GM21737 (cell line): Measurements from ENCODE around the gene DUS4L.
"Not testable (repeated sequence)": the region's sequence is repeated elsewhere in the genome, so short reads cannot be mapped to it uniquely, and the experiment has no call there.

Experiments
- ATAC-seq: cut with Tn5 transposase; IDR thresholded peaks from one replicate; pipeline ENCODE4 v1.9.1; 2021; ENCODE audit warnings: mild to moderate bottlenecking, moderate library complexity; ENCODE audit not compliant: unreplicated experiment

The DUS4L gene, protein sequence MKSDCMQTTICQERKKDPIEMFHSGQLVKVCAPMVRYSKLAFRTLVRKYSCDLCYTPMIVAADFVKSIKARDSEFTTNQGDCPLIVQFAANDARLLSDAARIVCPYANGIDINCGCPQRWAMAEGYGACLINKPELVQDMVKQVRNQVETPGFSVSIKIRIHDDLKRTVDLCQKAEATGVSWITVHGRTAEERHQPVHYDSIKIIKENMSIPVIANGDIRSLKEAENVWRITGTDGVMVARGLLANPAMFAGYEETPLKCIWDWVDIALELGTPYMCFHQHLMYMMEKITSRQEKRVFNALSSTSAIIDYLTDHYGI

DNA sequence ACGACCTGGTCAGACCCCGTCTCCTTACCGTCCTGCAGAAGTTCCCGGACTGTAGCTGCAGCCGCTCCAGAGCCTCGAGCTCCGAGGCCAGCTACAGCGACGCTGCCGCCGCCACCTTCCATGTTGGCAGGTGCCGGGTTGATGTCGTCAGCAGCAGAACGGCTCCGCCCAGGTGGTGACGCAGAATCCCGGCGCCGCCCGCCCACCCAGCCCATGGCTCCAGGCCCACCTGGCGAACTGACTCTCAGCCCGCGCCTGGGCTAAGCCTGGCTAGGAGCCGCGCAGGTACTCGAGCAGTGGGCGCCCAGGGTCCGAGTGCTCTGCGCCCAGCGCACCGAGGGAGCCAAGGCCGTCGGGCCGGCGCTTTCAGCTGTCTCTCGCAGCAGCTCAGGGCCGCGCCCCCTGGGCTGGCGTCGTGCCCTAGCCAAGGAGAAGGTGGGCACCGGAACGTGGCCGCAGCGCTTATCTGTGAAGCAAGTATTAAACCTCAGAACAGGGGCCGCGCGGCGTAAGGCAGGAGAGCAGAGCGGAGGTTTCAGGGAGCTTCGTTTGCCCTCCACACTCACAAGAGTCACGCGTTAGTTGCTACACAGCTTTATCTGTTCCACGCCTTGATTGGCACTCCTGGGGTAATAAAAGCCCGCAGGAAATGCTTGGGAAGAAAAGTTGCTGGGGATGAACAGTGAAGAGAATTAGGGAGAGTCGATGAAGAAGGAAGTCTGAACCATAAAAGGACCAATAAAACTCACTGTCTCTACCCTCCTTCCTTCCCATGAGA is at the start of gene DUS4L, which contains the start of gene COG5:
TSS of gene DUS4L (plus strand) at position 197 of the 778 bp plus-strand sequence. CDS start 3,100 bp downstream, outside the sequence.
TSS of gene COG5 (minus strand) at position 146 of the 778 bp plus-strand sequence. CDS start at position 122, 24 bp downstream.
- ATAC-seq = peak; percentile 93

- ATAC-seq = no peak
Measured at GRCh38 chr7:107526672-107527071, 37.1 kb upstream of the DUS4L start.

GRCh38 chr7:107527196-107527595 is 36.6 kb upstream of the DUS4L start:
- no peak for ATAC-seq

GRCh38 chr7:107528461-107528860 is 35.3 kb upstream of the DUS4L start:
- ATAC-seq = no peak

DNA sequence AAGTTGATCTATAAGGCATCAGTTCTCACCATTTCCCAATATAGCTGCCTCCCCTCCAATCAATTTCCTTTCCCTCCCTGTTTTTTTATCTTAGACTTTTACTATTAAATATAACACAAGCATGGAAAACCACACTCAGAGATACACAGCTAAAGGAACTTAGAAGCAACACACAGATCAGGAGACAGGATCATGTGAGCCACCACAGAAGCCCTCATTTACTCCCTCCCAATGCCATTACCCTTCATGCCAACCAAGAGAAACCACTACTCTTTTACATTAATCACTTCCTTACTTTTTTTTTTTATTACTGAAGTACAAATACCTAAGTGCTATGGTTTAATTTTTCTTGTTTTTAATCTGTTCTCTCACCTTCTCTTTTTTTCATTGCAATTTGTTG is 33.0 kb upstream of the DUS4L start:
- ATAC-seq = no peak

DNA sequence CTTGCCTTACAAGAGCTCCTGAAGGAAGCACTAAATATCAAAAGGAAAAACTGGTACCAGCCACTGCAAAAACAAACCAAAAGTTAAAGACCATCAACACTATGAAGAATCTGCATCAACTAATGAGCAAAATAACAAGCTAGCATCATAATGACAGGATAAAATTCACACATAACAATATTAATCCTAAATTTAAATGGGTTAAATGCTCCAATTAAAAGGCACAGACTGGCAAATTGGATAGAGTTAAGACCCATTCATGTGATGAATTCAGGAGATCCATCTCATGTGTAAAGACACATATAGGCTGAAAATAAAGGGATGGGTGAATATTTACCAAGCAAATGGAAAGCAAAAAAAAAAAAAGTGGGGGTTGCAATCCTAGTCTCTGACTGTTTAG is 29.6 kb upstream of the DUS4L start:
- no peak for ATAC-seq

DNA sequence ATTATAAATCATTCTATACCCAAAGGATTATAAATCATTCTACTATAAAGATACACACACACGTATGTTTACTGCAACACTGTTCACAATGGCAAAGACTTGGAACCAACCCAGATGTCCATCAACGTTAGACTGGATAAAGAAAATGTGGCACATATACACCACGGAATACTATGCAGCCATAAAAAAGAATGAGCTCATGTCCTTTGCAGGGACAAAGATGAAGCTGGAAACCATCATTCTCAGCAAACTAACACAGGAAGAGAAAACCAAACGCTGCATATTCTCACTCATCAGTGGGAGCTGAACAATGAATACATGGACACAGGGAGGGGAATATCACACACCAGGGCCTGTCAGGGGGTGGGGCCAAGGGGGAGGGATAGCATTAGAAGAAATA is 26.5 kb upstream of the DUS4L start:
- not testable (repeated sequence) for ATAC-seq

- ATAC-seq = no peak
Measured at GRCh38 chr7:107538001-107538400, 25.8 kb upstream of the DUS4L start.

DNA sequence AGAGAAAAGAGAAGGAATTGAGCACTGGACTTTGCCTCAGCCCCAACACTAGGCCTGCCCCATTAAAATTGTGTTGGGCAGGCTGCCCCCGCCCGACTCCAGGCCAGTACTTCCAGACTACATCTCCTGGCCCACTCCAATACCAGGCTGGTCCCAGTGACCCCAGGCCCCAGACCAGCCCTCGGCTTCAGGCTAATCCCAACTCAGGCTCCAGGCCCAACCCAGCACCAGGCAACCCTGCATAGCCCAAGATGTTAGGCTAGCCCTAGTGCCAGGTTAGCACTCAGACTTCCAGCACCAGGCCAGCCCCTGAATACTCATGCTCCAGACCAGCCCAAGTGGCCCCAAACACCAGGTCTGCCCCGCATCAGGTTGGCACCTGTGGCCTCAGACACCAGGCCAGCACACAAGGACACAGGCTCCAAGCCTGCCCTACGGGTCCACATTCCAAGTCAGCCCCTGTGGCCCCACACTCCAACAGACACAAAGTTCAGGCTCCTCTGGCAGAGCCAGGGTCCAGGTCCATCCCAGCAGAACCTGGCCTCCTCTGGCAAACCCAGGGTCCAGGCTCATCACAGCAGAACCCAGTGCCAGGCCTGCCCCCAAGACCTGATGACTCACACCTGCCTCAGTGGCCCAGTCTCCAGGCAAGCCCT is 20.3 kb upstream of the DUS4L start:
- ATAC-seq = no peak

DNA sequence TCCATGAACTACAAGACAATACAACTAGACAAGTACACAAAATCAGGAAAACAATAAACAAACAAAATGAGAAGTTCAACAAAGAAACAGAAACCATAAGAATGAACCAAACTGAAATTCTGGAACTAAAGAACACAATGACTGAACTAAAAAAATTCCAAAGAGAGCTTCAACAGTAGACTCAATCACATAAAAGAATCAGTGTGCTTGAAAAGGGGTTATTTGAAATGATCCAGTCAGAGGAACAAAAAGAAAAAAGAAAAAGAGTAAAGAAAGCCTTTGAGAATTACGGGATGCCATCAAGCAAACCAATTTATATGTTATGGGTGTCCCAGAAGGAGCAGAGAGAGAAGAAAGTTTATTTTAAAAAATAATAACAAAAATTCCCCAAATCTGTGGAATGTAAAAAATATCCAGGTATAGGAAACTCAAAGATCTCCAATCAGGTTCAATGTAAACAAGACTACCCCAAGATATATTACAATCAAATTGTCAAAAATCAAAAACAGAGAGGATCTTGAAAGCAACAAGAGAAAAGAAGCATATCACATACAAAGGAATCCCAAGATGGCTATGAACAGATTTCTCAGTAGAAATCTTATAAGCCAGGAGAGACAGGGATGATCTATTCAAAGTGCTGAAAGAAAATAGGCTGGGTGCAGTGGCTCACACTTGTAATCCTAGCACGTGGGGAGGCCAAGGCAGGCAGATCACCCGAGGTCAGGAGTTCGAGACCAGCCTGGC is 18.8 kb upstream of the DUS4L start:
- no peak for ATAC-seq

- ATAC-seq = no peak
Measured at GRCh38 chr7:107551936-107552335, 11.8 kb upstream of the DUS4L start.

DNA sequence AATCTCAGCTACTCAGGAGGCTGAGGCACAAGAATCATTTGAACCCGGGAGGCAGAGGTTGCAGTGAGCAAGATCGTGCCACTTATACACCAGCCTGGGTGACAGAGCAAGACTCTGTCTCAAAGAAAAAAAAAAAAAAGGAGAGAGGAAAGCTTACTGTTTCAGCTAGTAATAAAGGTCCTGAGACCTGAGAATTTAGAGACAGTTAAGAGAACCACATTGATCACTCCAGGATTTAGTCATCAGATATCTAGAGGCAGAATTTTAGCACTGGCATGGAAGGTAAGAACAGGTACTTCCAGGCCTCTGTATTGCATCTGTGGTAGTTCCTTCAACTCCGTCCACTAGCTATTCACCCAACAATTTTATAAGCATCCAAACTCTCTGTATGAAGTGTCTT is 7.9 kb upstream of the DUS4L start:
- no peak for ATAC-seq

DNA sequence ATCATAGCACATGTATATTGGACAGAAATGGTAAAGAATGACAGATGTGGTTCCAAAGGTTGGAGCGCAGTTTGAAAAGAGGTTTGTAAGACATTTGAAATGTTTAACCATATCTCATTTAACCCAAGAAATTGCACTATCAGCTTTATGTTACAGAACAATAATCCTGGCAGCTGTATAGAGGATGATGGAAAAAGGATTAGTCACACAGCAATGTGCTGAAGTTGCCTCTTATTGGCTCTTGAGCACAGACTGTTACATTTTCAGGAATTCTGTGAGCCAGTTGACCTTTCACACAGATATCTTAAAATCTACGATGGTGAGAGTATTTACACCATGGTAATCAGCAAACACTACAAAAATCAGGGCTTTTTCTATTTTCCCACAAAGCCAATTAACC is 3.9 kb upstream of the DUS4L start:
- no peak for ATAC-seq

GRCh38 chr7:107560898-107561516 is 2.8 kb upstream of the DUS4L start:
- no peak for ATAC-seq

GRCh38 chr7:107563081-107563774 is 543 bp upstream of the DUS4L start:
- ATAC-seq = peak; percentile 45

GRCh38 chr7:107564553-107565298 is 955 bp downstream of the DUS4L start:
- no peak for ATAC-seq

GRCh38 chr7:107570298-107570697 is 6.5 kb downstream of the DUS4L start:
- ATAC-seq = no peak

- ATAC-seq = no peak
Measured at GRCh38 chr7:107573537-107573936, 9.8 kb downstream of the DUS4L start.

GRCh38 chr7:107579554-107579884 is 15.7 kb downstream of the DUS4L start:
- ATAC-seq = no peak
